NCI-H82 treated with DMSO at 0.1 percent for 48 hours (cell line): Measurements from ENCODE around the gene HHAT.

ENCODE experiments used
- DNase-seq: peaks from one replicate; lab custom pipeline; 2025; ENCODE audit not compliant: unreplicated experiment; lab: John Stamatoyannopoulos, UW

HHAT gene

GRCh38 chr1:210532223-210532598 lies 203.5 kb downstream of the HHAT start:
- DNase-seq = no peak

DNA sequence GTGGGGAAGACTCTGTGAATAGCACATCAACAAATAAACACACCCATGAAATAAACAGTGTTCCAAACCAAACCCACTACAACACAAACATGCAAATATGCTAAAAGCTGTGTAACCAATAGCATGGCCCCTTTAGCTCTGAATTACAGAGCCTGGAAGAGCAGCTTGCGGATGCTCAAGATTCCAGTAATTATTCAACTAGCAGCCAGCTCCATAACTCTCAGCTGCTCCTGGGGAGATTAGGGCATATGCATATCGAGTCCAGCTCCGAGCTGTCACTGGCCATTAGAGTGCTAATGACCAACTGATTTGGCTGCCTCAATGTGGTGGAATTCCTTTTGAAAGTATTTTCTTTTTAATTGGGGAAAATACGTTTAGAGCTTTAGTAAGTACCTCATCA lies 207.1 kb downstream of the HHAT start:
- no peak for DNase-seq

- DNase-seq = peak; percentile 19
Observed at GRCh38 chr1:210536254-210536961, 207.7 kb downstream of the HHAT start.

- no peak for DNase-seq
Observed at GRCh38 chr1:210540288-210540687, 211.6 kb downstream of the HHAT start.

DNA sequence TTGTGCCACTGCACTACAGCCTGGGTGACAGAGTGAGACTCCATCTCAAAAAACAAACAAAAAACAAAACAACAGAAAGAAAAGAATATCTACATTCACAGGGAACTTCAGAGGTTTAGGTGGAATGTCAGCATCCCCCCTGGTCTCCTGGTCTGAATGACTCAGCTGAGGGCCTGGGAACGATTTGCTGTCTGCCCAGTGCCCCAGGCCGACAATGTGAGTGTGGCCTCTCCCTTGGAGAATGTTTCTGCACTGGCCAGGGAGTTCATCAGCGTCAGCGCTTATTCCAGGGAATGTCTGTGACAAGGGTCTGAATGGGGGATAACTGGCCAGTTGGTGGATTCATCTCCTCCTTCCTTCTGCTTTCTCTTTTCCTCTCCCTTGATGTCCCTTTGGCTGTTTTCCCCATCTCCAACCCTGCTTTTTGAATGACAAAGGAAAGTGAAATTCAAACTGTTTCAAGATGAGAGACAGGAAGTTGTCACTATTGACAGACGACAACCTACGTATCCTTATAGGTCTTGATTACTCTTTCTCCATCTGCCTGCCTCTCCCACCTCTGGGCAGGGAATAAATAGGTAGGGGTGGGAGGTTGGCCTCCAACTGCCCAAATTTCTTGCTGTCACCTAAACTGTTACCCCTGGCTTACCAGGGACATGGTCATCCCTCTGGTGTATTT lies 213.1 kb downstream of the HHAT start:
- DNase-seq = no peak

- peak; percentile 46 for DNase-seq
Observed at GRCh38 chr1:210551899-210552298, 223.2 kb downstream of the HHAT start.

DNA sequence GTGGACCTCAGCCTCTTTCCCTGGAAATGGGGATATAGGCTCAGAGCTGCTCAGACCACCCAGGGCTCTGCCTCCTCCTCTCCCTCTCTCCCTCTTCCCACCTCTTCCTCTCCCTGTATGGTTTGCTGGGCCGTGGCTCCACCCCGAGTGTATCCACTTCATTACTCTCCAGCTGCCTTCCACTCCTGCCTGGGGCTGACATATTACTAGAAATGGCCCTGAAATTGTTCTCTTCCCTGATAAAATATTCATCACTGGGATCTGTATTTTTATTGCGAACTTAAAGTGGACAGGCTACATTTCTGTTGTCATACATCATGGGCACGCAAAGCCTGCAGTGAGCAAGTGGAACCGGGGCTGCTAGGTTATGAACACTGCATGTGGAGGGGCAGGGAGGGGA lies 225.0 kb downstream of the HHAT start:
- DNase-seq = no peak

DNA sequence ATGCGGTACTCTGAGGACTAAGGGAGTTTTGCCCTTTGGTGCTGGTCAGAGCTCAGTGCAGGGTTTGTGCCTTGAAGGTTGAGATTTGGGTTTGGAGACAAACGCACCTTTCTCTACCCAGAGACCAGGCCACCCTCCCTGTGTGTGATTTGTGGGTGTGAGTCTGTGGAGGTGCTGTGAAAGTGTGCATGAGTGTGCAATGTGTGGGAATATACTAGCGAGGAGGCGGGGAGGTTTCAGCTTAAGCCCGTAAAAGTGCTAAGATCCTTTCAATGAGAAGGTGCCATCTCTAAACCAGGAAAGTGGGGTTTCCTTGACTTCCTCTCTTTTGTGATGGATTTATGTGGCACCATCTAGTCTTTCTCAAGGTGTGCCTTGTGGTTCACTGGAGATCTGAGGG lies 225.7 kb downstream of the HHAT start:
- no peak for DNase-seq

- DNase-seq = no peak
Observed at GRCh38 chr1:210556475-210556874, 227.8 kb downstream of the HHAT start.

DNA sequence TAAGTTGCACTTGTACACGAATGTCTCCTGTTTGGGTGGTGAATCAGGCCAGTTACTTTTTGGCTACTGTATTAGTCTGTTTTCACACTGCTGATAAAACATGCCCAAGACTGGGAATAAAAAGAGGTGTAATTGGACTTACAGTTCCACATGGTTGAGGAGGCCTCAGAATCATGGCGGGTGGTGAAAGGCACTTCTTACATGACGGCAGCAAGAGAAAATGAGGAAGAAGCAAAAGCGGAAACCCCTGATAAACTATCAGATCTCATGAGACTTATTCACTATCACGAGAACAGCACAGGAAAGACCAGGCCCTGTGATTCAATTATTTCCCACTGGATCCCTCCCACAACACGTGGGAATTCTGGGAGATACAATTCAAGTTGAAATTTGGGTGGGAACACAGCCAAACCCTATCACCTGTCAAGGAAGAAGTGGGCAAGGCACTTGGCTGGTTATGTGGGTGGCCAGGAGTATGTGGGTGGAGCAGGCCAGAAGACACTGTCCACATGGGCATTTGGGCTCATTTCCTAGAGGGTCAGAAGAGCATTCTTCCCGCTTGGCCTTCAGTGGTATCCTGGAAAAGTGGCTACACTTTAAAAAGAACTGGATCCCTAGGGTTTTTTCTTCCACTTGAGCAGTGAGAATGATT lies 228.8 kb downstream of the HHAT start:
- DNase-seq = no peak

DNA sequence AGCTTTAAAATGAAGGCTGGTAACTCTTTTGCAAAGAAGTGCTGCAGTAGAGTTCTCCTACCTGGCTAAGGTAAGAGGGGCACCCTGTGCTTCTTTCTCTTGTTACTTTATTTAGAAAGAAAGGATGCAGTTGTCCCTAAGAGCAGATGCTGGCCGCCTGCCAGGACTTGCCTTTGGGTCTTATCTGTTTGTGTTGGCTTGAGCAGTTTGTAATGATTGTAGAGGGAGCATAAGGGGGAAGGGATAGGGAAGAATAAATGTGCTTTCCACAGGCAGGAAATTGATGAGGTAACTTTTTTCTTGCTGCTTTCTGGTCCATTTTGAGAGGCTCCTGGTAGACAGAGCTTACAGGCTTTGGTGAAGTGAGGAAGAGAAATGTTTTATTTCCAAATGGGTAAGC lies 229.6 kb downstream of the HHAT start:
- DNase-seq = no peak

DNA sequence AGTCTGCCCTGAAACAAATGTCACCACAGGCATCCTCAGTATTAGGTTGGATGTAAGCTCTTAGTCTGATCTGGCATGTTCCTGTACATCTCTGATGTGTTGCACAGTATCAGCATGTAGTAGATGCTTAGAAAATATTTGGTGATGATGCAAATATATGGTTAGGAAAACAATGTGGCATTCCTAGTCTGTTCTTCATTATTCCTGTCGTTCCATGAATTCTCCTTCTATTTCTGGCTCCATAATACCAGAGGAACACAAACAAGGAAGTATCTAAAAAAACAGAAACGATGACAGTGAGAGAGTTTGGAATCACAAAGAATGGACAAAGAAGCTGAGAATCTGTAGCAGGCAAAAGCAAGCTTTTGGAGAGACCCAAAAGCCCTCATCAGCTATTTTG lies 236.6 kb downstream of the HHAT start:
- no peak for DNase-seq

- no peak for DNase-seq
Observed at GRCh38 chr1:210568631-210569030, 239.9 kb downstream of the HHAT start.

GRCh38 chr1:210570116-210570515 lies 241.4 kb downstream of the HHAT start:
- no peak for DNase-seq

DNA sequence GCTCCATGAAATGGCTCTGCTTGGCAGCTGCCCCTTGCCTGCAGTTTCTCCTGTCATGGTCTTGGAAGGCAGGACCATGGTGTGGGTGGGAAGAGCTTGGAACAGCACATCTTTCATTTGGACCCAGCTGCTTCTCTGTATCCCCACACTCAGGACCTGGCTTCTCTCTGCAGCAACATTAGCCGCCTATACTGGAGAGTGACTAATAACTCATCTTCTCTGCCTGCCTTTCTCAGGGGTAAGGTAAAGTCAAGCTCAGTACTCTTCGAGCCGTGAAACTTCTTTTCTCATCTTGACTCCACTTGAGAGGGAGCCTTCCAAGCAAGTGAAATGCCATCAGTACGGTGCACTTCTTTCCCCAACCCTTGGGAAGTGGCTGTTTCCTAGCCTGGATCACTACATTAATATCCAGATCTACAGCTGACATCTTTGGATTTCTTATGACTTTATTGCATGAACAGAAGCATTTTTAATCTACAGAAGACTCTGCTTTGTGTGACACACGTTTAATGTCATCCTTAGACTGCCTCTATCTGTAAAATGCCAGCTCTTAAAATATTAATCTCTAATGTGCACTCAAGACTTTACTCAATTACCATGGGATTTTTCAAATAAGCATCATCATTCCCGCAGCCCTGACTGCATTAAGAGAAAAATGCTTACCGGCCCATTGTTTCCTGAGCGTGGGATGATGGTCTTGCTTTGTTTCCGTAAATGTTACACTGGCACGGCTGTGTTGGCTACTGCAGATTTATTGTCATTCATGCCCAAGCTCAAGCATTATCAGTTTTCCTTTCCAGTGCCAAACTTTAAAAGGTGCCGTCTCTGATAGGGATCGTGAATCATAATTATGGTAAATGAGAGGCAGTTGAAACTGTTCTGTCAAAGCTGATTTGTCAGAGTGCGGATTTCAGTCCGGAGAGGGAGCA lies 242.9 kb downstream of the HHAT start:
- no peak for DNase-seq

- peak; percentile 48 for DNase-seq
Observed at GRCh38 chr1:210573141-210573540, 244.4 kb downstream of the HHAT start.

DNA sequence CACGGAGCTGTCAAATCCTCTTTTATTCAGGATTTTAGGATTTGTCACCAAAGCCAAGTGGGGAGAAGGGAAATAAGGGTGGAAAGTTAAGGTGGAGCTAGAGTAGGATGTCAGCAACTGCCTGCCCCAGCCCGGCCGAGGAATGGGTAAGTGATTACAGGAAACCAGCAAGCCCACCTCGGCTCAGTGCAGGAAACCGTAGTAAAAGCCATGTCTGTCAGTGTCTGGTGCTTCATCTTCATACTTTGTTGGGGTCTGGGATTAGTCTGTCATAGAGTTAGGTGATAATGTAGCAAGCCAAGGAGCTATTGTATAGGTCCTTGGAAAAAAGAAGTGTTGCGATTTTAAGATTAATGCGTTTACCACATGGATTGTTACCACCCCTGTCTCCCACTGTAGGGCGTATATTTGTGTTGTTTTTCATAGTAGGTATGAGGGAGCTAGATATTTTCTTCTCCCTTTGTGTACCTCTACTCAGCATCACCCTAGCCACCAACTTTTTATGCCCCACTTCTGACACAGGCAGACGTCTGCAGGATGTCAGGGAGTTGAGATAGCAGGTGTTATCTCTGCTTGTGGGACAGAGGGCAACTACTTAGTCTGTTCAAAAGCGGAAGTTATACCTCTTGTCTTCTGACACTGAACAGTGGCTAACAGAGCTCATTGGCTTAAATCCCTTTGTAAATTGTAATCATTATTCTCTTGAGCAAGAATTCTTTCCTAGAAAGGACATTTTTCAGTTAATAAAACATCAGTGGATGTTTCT lies 253.7 kb downstream of the HHAT start:
- no peak for DNase-seq

GRCh38 chr1:210584439-210585113 lies 255.9 kb downstream of the HHAT start:
- DNase-seq = peak; percentile 97

GRCh38 chr1:210586771-210587170 lies 258.1 kb downstream of the HHAT start:
- DNase-seq = no peak

DNA sequence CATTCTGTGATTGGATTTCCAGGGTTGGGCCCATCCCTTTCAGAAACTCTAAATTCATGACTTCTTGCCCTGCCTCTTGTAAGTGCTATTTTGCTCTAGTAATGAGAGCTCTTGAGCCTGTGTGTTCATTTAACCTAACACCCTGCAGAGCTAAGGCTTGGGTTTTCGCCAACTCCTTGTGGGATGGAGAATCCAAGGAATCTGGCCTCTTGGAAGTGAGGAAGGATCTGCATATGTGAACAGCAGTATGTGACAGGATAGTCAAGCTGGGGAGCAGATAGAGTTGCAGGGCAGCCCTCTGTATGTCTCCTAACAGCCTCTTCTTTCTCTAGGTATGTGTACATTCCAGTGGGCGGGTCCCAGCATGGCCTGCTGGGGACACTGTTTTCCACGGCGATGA lies 258.9 kb downstream of the HHAT start:
- no peak for DNase-seq
